Cardiac fibroblast (primary cell): ENCODE results near the gene NDUFAF8.
A peak's percentile ranks its signal among the peaks of the same experiment; 100 is the strongest.

Experiments used
- DNase-seq, 2 donors: peaks; one replicate each; pipeline versions ENCODE4 v3.0.0 to v3.0.0-alpha.2; 2010; ENCODE audit warnings: low read depth in 2 of 2
- H3K4me3 ChIP-seq, 2 donors: replicated peaks in 1 of 2; 1 replicate in 1 of 2; 2 replicates in 1 of 2; pipeline ENCODE4 v1.5.1; 2011; ENCODE audit warnings: low read depth in 2 of 2, low read length in 2 of 2, mild to moderate bottlenecking in 2 of 2, moderate library complexity in 1 of 2
- TF ChIP-seq, protein P1 (sequence below): IDR thresholded peaks from one replicate; pipeline ENCODE4 v1.5.1; 2011; ENCODE audit warnings: low read depth, mild to moderate bottlenecking, low read length, inconsistent platforms

NDUFAF8 gene

GRCh38 chr17:81270279-81270678 is 31.2 kb downstream of the NDUFAF8 start:
- DNase-seq, result no peak
- no peak overlapping the region for H3K4me3 ChIP-seq
- TF ChIP-seq, protein P1, sequence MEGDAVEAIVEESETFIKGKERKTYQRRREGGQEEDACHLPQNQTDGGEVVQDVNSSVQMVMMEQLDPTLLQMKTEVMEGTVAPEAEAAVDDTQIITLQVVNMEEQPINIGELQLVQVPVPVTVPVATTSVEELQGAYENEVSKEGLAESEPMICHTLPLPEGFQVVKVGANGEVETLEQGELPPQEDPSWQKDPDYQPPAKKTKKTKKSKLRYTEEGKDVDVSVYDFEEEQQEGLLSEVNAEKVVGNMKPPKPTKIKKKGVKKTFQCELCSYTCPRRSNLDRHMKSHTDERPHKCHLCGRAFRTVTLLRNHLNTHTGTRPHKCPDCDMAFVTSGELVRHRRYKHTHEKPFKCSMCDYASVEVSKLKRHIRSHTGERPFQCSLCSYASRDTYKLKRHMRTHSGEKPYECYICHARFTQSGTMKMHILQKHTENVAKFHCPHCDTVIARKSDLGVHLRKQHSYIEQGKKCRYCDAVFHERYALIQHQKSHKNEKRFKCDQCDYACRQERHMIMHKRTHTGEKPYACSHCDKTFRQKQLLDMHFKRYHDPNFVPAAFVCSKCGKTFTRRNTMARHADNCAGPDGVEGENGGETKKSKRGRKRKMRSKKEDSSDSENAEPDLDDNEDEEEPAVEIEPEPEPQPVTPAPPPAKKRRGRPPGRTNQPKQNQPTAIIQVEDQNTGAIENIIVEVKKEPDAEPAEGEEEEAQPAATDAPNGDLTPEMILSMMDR, result no peak

DNA sequence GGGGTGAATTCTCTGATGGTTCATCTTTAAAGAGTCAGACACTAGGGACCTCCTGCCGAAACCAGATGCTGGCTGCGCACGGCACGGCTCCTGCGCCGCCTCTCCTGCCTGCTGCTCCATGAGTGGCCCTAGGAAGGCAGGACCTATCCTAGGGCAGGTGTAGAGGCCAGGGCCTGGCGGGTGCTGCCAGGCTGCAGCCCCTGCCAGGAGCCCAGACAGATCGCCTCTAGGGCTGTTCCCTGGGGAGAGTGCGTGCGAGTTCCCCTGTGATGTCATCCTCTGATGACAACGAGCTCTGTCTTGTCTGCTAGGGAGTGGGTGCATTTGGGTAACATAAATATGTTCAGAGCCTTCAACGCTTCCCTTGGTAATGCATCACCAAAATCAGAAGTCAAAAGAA is 32.1 kb downstream of the NDUFAF8 start:
- H3K4me3 ChIP-seq, result no peak overlapping the region
- TF ChIP-seq, protein P1, result no peak
- no peak for DNase-seq

DNA sequence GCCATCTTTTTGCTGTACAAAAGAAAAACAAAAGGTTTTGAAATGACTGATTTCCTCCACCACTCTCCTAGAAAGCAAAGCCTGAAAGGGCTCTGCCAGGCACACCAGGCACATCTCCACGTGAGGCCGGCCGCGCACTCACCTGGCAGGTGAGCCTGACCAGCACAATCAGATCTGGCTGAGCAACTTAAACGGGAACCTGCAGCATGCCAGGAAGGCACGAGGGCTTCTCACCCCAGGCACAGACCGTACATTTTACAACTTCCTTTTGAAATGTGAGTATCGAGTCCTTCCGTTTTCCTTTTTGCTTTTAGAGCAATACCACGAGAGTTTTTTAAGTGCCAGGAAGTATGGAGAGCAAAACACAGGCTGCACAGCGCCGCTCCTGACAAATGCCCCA is 33.5 kb downstream of the NDUFAF8 start:
- TF ChIP-seq, protein P1, result no peak
- no peak overlapping the region for H3K4me3 ChIP-seq
- DNase-seq, result no peak

DNA sequence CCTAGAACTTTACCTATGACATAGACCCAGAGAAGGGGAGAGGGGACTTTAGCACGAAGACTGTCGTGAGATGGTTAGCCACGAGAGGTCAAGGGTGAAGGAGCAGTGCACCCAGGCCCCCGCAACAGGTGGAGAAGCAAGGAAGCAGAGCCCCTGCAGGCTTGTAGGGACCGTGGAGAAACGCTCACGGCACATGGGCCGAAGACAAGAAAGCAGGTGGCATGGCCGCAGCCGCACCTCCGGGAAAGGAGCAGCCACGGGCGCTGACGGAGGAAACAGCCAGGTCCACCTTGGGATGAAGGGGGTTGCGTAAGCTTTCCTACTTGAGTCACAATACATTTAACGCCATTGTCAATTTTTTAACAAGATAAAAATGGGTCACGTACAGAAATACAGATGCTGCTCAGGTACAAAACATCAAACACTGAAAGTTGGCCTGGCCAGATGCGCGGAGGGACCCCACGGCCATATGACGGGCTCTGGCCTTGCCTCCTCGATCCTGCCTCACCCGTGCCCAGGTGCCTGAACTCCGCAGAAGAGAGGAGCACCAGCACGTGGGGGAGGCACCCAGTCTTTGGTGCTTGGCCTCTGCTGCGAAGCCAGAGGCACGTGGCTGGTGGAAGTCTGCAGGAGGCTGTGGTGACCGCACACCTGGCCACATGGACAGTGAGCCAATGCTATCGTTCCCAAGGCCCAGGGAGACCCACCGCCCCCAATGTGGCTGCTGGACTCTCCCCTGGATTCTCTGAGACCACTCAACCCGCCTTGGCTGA is 34.8 kb downstream of the NDUFAF8 start:
- H3K4me3 ChIP-seq, result no peak overlapping the region
- DNase-seq, result no peak
- TF ChIP-seq, protein P1, result no peak

- TF ChIP-seq, protein P1, result no peak
- no peak overlapping the region for H3K4me3 ChIP-seq
- no peak for DNase-seq
Measured at GRCh38 chr17:81274471-81274855, 35.3 kb downstream of the NDUFAF8 start.

DNA sequence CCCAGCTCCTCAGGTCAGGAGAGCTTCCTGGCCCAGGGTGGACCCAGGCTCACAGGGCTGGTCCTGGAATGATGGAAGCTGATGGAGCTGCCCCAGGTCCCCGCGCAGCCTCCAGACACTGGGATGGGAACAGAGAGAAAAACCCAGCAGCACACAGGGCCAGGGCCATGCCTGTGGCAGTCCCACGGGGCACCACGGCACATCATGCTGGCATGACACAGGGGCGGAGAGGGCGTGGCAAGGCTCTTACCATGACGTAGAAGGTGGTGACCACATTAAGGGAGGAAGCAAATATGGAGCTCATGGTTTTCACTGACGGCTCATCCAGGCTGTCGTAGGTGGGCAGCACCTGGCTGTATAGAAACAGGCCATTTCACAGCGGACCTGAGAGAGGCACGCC is 37.7 kb downstream of the NDUFAF8 start:
- H3K4me3 ChIP-seq, result no peak overlapping the region
- TF ChIP-seq, protein P1, result no peak

GRCh38 chr17:81277421-81277820 is 38.3 kb downstream of the NDUFAF8 start:
- H3K4me3 ChIP-seq, result no peak overlapping the region
- peak in 1 of 2 donors; percentile 26 for DNase-seq
- TF ChIP-seq, protein P1, result no peak

More for the DNA sequence above, 37.7 kb downstream of the NDUFAF8 start:
- DNase-seq, result no peak
